Measurements from ENCODE around the gene EHD1. TPM values are rescaled to one million over a fixed set of nuclear protein-coding genes. Genes with fewer than 3 reads are reported as not detected.

Gene EHD1
- total and polyA plus RNA-seq, 2 of the 8 experiments (the other 6 are each of a cell fraction or from before 2014, with no cell fraction given) = 31.5 to 42.9 TPM

DNA sequence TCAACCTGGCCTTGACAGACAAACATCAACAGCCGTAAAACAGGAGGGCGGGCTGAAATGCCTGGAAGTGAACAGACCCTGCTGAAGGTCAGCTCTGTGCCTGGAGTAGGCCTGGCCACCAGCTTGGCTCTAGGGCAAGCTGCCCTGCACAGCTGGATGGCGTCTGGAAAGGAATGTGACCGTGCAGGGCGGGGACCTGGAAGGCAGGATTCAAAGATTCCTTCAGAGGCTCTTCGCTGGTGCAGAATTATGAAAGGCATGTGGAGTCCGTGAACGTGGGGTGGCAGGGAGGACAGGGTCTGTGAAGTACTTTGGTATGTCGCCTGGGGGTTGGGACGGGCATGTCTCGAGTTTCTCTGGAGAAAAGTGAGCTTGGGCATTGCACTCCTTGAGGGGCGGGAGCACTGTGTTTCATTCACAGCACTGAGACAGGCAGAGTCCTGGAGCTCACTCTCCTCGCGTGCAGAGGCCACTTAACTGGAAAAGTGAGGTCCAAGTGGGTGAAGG, 1.5 kb downstream of the EHD1 start (continued):
- TF ChIP-seq CEBPB (IDR thresholded peaks at IDR 0.05; ENCODE audit: low read depth, low read length) (no peak), JUN (IDR thresholded peaks at IDR 0.05; ENCODE audit: low read depth, low read length) (no peak), KDM5A (IDR thresholded peaks at IDR 0.05; ENCODE audit: low read length) (no peak)
